Measurements from ENCODE around the gene OR8B8. TPM values are rescaled to one million over a fixed set of nuclear protein-coding genes. Genes with fewer than 3 reads are reported as not detected.

Gene OR8B8
- polyA plus RNA-seq, 1 donor from 2014 or later: not detected

GRCh38 chr11:124479561-124479960 lies 34.1 kb upstream of the OR8B8 start:
- H3K27ac ChIP-seq (ENCODE audit: low read length): no peak overlapping the region
- no peak overlapping the region for H3K4me2 ChIP-seq (ENCODE audit: low read length)
- H3K79me2 ChIP-seq (replicated peaks; ENCODE audit: insufficient read depth, low read length): no peaks in the 10 kb centered on the region
- no peaks in the 10 kb centered on the region for H3K27me3 ChIP-seq (ENCODE audit: insufficient read depth, low read depth, low read length)
- no peaks in the 10 kb centered on the region for H4K20me1 ChIP-seq (ENCODE audit: insufficient read depth)
- no peaks in the 10 kb centered on the region for H3K9me3 ChIP-seq (ENCODE audit: low read length)
- no peaks in the 10 kb centered on the region for H3K9me2 ChIP-seq (ENCODE audit: insufficient read depth, low read length)
- H3F3A ChIP-seq (ENCODE audit: insufficient read depth, low read length, poor library complexity, severe bottlenecking): no peaks in the 10 kb centered on the region
- H3K4me3 ChIP-seq (ENCODE audit: low read length): no peak overlapping the region
- no peak overlapping the region for H3K9ac ChIP-seq (ENCODE audit: low read length)
- no peaks in the 10 kb centered on the region for H3K36me3 ChIP-seq (ENCODE audit: insufficient read depth, low read length)
- TF ChIP-seq RAD21 (conservative IDR thresholded peaks at IDR 0.05): no peak
- H2AFZ ChIP-seq (ENCODE audit: low read depth, low read length): no peak overlapping the region

- Histone ChIP-seq H2AFZ (ENCODE audit: low read depth, low read length) (no peak overlapping the region), H3K4me3 (ENCODE audit: low read length) (no peak overlapping the region), H3F3A (ENCODE audit: insufficient read depth, low read length, poor library complexity, severe bottlenecking) (no peaks in the 10 kb centered on the region), H3K9me2 (ENCODE audit: insufficient read depth, low read length) (no peaks in the 10 kb centered on the region), H3K4me2 (ENCODE audit: low read length) (no peak overlapping the region), H3K36me3 (ENCODE audit: insufficient read depth, low read length) (no peaks in the 10 kb centered on the region), H3K9ac (ENCODE audit: low read length) (no peak overlapping the region), H3K79me2 (replicated peaks; ENCODE audit: insufficient read depth, low read length) (no peaks in the 10 kb centered on the region), H3K9me3 (ENCODE audit: low read length) (no peaks in the 10 kb centered on the region), H3K27ac (ENCODE audit: low read length) (no peak overlapping the region), H3K27me3 (ENCODE audit: insufficient read depth, low read depth, low read length) (no peaks in the 10 kb centered on the region), H4K20me1 (ENCODE audit: insufficient read depth) (no peaks in the 10 kb centered on the region)
- no peak for TF ChIP-seq MXI1 (conservative IDR thresholded peaks at IDR 0.05; ENCODE audit: poor library complexity, severe bottlenecking)
- no peak for TF ChIP-seq CTCF (IDR thresholded peaks at IDR 0.05; ENCODE audit: poor library complexity, severe bottlenecking)
- no peak for TF ChIP-seq EP300 (conservative IDR thresholded peaks at IDR 0.05; ENCODE audit: poor library complexity, severe bottlenecking)
- TF ChIP-seq RAD21 (conservative IDR thresholded peaks at IDR 0.05): no peak
- TF ChIP-seq EZH2 (IDR thresholded peaks at IDR 0.05; ENCODE audit: borderline replicate concordance, insufficient read depth, low read length, poor library complexity, severe bottlenecking): no peak
- no peak for TF ChIP-seq SMC3 (conservative IDR thresholded peaks at IDR 0.05; ENCODE audit: poor library complexity)
- TF ChIP-seq REST (IDR thresholded peaks at IDR 0.05; ENCODE audit: borderline replicate concordance): no peak
- no peak for TF ChIP-seq TAF1 (IDR thresholded peaks at IDR 0.05; ENCODE audit: low read depth)
- TF ChIP-seq POLR2AphosphoS5 (IDR thresholded peaks at IDR 0.05): no peak
Observed at GRCh38 chr11:124475265-124475664, 29.8 kb upstream of the OR8B8 start.

GRCh38 chr11:124474779-124475178 lies 29.3 kb upstream of the OR8B8 start:
- Histone ChIP-seq H2AFZ (ENCODE audit: low read depth, low read length) (no peak overlapping the region), H3K9me2 (ENCODE audit: insufficient read depth, low read length) (no peaks in the 10 kb centered on the region), H3K27me3 (ENCODE audit: insufficient read depth, low read depth, low read length) (no peaks in the 10 kb centered on the region), H3K9me3 (ENCODE audit: low read length) (no peaks in the 10 kb centered on the region), H3K4me3 (ENCODE audit: low read length) (no peak overlapping the region), H4K20me1 (ENCODE audit: insufficient read depth) (no peaks in the 10 kb centered on the region), H3K27ac (ENCODE audit: low read length) (no peak overlapping the region), H3K79me2 (replicated peaks; ENCODE audit: insufficient read depth, low read length) (no peaks in the 10 kb centered on the region), H3K36me3 (ENCODE audit: insufficient read depth, low read length) (no peaks in the 10 kb centered on the region), H3K9ac (ENCODE audit: low read length) (no peak overlapping the region), H3F3A (ENCODE audit: insufficient read depth, low read length, poor library complexity, severe bottlenecking) (no peaks in the 10 kb centered on the region), H3K4me2 (ENCODE audit: low read length) (no peak overlapping the region)
- TF ChIP-seq CTCF (IDR thresholded peaks at IDR 0.05; ENCODE audit: poor library complexity, severe bottlenecking) (no peak), REST (IDR thresholded peaks at IDR 0.05; ENCODE audit: borderline replicate concordance) (no peak), POLR2AphosphoS5 (IDR thresholded peaks at IDR 0.05) (no peak), SMC3 (conservative IDR thresholded peaks at IDR 0.05; ENCODE audit: poor library complexity) (no peak), EP300 (conservative IDR thresholded peaks at IDR 0.05; ENCODE audit: poor library complexity, severe bottlenecking) (no peak), TAF1 (IDR thresholded peaks at IDR 0.05; ENCODE audit: low read depth) (no peak), RAD21 (conservative IDR thresholded peaks at IDR 0.05) (no peak), EZH2 (IDR thresholded peaks at IDR 0.05; ENCODE audit: borderline replicate concordance, insufficient read depth, low read length, poor library complexity, severe bottlenecking) (no peak), MXI1 (conservative IDR thresholded peaks at IDR 0.05; ENCODE audit: poor library complexity, severe bottlenecking) (no peak)
